Activated CD8-positive, alpha-beta memory T cell treated with anti-CD3 and anti-CD28 coated beads for 36 hours (primary cell): Measurements from ENCODE around the gene NBEAL1. TPM values are rescaled to one million over a fixed set of nuclear protein-coding genes. Genes with fewer than 3 reads are reported as not detected.
"Not testable (repeated sequence)": the region's sequence is repeated elsewhere in the genome, so short reads cannot be mapped to it uniquely, and the experiment has no call there.

Source experiments
- CTCF ChIA-PET: fragments of 350-600 bp; sonication (Branson Sonifier 250); formaldehyde crosslinking; loops from one replicate; lab custom pipeline; 2021; ENCODE audit warnings: antibody characterized with exemption; lab: Charles Lee
- POLR2A ChIA-PET: fragments of 350-600 bp; sonication (Branson Sonifier 250); formaldehyde crosslinking; loops from one replicate; lab custom pipeline; 2021; ENCODE audit warnings: antibody characterized with exemption; lab: Charles Lee
- total RNA-seq, 2 experiments: library from RNA; stranded (reverse); gene quantifications; one replicate each; pipeline ENCODE4 v1.2.3, GENCODE V29; 2021

Gene NBEAL1
- total RNA-seq, 2 experiments from 2014 or later, result 9.8 to 10.0 TPM

DNA sequence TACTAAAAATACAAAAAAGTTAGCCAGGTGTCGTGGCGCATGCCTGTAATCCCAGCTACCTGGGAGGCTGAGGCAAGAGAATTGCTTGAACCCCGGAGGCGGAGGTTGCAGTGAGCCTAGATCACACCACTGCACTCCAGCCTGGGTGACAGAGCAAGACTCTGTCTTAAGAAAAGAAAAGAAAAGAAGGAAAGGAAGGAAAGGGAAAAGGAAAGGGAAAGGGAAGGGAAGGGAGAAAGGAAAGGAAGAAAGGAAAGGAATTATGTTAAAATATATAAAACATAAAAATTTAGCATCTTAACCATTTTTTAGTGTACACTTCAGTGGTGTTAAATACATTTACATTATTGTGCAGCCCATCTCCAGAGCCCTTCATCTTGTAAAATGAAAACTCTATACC is 76.0 kb downstream of the NBEAL1 start:
- POLR2A ChIA-PET, result interaction anchor here (0.6 kb wide), 1 partner anchor 113 kb away, joined by 3 read pairs; no protein-coding TSS in a partner anchor
- CTCF ChIA-PET, result not testable (repeated sequence)

DNA sequence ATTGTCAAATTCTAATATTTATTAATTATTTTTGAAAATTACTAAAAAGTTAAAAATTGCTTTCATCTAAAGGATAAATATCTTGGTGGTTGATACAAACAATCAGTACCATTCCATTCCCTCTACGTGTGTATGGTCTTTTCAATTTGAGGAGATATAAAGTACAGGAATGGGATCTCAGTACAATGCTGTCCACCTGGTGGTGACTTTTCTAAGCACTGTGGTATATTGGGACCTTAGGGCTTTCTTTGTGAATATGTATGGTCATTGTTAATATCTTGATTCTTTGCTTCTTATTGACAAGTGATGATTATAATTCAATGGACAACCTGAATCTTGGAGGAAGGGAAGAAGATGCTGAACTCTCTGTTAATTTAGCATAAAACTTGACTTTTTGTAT is 83.1 kb downstream of the NBEAL1 start:
- CTCF ChIA-PET, result no interaction called here
- POLR2A ChIA-PET, result no interaction called here

DNA sequence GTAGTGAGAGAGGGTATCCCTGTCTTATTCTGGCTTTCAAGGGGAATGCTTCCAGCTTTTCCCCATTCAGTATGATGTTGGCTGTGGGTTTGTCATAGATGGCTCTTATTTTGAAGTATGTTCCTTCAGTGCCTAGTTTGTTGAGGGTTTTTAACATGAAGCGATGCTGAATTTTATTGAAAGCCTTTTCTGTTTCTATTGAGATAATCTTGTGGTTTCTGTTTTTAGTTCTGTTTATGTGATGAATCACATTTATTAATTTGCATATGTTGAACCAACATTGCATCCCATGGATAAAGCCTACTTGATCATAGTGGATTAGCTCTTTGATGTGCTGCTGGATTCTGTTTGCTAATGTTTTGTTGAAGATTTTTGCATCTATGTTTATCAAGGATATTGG is 87.7 kb downstream of the NBEAL1 start:
- POLR2A ChIA-PET, CTCF ChIA-PET: not testable (repeated sequence)

DNA sequence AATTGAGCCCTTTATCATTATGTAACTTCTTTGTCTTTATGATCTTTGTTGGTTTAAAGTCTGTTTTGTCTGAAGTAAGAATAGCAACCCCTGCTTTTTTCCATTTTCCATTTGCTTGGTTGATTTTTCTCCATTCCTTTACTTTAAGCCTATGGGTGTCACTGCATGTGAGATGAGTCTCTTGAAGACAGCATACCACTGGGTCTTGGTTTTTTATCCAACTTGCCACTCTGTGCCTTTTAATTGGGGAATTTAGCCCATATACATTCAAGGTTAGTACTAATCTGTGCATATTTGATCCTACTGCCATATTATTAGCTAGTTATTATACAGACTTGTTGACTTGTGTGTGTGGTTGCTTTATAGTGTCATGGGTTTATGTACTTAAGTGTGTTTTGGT is 89.6 kb downstream of the NBEAL1 start:
- CTCF ChIA-PET, result no interaction called here
- POLR2A ChIA-PET, result no interaction called here

DNA sequence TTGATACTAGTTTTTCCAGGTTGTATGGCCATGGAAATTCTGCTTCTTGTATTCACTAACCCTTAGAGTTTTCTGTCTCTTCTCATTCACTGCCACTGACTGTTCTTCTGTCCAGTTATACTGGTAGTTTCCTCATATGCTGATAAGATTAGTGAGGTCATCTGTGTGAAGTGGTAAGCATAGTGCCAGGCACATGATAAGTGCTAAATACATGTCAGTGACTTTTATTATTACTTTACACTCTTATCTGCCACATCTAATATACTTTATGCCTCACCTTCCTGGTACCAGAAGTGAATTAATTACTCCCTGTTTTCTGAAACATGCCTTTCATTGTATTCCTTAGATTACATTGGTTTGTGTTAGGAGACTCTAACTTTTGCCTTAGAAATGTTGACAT is 91.3 kb downstream of the NBEAL1 start:
- ChIA-PET POLR2A (no interaction called here), CTCF (no interaction called here)

DNA sequence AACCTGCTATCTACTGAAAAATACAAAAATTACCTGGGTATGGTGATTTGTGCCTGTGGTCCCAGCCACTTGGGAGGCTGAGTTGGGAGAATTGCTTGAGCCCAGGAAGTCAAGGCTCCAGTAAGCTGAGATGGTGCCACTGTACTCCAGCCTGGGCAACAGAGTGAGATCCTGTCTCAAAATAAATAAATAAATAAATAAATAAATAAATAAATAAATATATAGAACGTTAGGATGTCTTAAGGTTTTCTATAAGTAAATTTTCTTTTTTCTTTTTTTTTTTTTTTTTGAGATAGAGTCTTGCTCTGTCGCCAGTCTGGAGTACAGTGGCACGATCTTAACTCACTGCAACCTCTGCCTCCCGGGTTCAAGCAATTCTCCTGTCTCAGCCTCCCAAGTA is 95.8 kb downstream of the NBEAL1 start:
- CTCF ChIA-PET, result interaction anchor here (0.7 kb wide), 1 partner anchor 294 kb away, joined by 3 read pairs; no protein-coding TSS in a partner anchor
- POLR2A ChIA-PET, result not testable (repeated sequence)

DNA sequence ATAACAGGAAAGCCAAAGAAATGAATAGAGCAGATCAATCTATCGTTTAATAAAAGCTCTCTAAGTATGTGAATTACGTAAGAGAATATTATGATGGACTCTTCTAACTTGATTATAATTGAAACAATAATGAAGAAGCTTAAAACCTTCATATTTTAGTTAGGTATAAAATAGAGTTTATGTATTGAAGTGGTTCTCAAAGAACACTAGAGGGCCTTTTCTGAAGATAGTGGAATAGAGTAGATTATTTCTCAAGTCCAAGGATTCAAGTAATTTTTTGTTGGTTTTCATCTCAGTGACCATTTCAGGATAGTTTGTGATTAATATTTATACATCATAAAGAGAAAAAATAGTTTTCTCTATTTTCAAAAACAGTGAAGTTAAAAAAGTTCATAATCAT is 97.7 kb downstream of the NBEAL1 start:
- CTCF ChIA-PET, result no interaction called here
- POLR2A ChIA-PET, result no interaction called here

DNA sequence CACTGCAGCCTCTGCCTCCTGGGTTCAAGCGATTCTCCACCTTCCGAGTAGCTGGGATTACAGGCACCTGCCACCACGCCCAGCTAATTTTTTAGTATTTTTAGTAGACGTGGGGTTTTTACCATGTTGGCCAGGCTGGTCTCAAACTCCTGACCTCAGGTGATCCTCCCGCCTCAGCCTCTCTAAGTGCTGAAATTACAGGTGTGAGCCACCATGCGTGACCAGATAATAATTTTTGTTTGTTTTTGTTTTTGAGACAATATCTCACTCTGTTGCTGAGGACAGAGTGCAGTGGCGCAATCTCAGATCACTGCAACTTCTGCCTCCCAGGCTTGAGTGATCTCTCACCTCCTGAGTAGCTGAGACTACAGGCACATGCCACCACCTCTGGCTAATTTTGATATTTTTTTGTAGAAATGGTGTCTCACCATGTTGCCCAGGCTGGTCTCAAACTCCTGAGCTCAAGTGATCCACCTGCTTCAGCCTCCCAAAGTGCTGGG is 100.6 kb downstream of the NBEAL1 start:
- CTCF ChIA-PET, POLR2A ChIA-PET: not testable (repeated sequence)

DNA sequence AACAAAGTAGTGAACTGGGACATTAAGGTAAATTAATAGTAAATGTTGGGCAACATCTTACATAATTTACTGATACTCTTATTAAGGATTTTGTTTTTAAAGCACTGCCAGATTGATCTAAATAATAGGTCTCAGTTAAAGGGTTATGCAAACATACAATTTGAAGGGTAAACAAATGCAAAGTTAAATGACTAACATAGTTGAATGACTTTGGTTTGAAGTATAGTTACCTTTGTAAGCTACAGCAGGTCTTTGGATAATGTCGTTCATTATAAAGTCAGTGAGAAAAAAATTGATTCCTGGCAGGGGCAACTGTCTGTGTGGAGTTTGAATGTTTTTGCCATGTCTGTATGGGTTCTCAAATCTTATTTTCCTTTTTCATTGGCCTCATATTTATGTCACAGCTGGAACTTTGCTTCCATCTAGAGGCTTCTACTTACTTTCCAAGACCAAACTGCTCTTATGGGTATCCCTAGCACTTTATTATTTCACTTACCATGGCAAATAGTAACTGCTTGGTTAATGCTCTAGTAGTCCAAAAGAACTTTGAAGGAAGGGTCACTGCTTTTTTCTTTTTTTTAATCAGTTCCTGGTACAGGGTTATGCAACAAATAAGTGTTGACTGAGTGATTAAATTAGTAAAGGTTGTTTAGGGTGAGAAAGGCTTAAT is 107.8 kb downstream of the NBEAL1 start:
- CTCF ChIA-PET, result no interaction called here
- POLR2A ChIA-PET, result no interaction called here

DNA sequence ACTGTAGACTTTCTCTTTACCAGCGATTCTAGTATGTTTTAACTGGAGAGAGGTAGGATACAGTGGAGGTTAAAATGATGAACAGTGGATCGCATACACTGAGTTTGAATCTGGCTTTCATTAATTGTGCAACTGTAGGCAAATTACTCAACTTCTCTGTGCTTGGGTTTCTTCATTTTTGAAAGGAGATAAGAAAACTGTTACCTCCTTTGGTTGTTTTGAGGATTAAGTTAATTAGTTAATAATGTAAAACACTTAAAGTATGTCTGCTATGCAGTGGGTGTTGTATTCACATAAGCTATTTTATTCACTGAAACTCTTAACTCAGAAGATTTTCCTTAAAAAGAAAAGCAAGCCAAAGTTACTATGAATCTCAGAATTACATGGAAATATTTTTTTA is 112.3 kb downstream of the NBEAL1 start:
- ChIA-PET POLR2A (no interaction called here), CTCF (no interaction called here)

DNA sequence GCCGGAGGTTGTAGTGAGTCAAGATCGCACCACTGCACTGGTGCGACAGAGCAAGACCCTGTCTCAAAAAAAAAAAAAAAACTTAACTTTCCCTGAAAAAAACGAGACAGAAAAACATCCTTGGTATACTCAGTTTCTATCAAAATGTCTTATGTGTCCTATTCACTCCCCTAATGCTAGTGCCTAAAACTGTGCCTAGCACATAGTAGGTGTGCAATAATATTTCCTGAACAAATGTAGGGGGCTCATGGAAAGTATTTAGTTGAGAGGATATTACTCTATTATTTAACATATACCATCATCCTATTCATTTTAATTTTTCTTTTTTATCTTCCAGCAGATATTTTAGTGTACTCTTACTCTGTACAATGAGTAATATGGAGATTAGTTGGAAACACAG is 120.4 kb downstream of the NBEAL1 start:
- POLR2A ChIA-PET, result no interaction called here
- CTCF ChIA-PET, result interaction anchor here (0.7 kb wide), 1 partner anchor 428 kb away, joined by 3 read pairs; no protein-coding TSS in a partner anchor

DNA sequence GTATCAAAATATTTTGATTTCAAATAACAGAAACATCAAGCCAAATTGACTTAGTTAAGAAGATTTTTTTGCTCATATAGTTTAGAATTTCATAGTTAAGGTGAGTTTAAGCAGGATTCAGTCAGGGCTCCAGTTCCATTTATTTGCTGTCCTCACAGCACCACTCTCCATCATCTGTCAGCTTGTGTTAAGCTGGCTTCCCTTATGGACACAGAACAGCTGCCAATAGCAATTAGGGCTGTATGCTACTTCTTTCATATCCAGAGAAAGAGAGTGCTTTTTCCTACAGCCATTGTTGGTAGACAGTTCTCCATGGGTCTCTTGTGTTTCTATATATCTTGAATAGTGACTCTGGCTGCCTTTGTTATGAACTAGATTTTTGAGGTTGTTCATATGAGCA is 128.7 kb downstream of the NBEAL1 start:
- CTCF ChIA-PET, result no interaction called here
- POLR2A ChIA-PET, result no interaction called here

DNA sequence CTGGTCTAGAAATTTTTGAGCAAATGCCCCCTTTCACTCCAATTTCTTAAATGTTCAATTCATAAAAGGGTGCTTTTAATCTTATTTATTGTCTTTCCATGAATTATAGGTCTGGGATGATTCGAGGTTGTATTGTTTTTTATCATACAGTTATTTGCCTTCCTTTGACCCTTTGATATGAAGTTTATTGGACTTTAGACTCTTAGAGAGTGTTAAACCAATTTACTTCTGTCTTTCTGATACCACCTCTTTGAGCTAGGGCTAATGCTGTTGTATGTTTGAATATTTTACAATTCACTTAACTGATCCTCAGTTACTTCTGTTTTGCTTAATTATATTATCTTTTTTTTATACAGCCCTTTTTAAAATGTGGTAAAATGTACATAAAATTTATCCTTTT is 134.5 kb downstream of the NBEAL1 start:
- POLR2A ChIA-PET, result no interaction called here

DNA sequence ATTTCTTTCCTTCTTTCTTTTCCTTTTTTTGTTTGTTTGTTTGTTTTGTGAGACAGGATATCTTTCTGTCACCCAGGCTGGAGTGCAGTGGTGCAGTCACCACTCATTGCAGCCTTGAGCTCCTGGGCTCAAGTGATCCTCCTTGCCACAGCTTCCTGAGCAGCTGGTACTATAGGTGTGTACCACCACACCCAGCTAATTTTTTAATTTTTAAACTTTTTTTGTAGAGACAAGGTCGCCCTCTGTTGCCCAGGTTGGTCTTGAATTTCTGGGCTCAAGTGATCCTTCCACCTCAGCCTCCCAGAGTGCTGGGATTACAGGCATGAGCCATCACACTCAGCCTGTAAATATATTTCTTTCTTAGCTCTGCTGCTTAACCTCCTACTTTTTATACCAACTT is 140.7 kb downstream of the NBEAL1 start:
- POLR2A ChIA-PET, result no interaction called here
- CTCF ChIA-PET, result no interaction called here

More for the DNA sequence above, 134.5 kb downstream of the NBEAL1 start:
- CTCF ChIA-PET, result no interaction called here

DNA sequence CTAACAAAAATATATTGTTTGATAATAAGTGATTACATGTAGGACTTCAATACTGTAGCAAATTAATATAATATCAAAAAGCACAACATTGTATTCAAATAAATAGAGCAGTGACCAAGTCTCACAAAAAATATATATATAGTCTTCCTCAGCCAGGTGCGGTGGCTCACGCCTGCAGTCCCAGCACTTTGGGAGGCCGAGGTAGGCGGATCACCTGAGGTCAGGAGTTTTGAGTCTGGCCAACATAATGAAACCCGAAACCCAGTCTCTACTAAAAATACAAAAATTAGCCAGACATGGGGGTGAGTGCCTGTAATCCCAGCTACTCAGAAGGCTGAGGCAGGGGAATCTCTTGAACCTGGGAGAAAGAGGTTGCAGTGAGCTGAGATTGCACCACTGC is 148.0 kb downstream of the NBEAL1 start:
- CTCF ChIA-PET, POLR2A ChIA-PET: not testable (repeated sequence)

DNA sequence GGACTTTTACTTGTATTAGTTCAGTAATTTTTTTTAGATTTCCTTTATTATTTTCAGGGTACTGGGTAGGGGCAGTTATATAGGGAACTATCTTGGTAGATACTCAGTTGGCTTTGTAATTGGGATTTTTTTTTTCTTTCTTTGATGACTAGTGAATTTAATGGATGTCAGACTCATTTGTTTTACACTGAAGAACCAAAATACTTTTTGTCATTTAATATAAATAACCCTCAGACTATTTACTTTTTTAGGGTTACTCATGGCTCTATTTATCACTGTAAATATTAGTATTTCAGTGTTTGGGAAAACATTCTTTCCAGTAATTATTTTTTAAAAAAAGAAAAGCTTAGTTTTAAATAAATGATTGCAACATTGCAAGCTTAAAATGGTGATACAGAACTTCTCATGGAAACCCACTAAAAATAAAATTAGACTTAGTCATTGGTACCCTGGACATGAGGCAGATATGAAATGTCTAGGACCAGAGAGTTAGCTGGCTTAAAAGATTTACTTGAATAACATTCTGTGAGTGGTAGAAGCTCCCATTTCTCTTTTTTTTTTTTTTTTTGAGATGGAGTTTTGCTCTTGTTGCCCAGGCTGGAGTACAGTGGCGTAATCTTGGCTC is 149.7 kb downstream of the NBEAL1 start:
- ChIA-PET CTCF (interaction anchor here (0.6 to 0.7 kb wide), 2 partner anchors 20 to 362 kb away, joined by 3 to 5 read pairs; no protein-coding TSS in a partner anchor), POLR2A (interaction anchor here (0.6 kb wide), 1 partner anchor 141 kb away, joined by 5 read pairs; no protein-coding TSS in a partner anchor)

DNA sequence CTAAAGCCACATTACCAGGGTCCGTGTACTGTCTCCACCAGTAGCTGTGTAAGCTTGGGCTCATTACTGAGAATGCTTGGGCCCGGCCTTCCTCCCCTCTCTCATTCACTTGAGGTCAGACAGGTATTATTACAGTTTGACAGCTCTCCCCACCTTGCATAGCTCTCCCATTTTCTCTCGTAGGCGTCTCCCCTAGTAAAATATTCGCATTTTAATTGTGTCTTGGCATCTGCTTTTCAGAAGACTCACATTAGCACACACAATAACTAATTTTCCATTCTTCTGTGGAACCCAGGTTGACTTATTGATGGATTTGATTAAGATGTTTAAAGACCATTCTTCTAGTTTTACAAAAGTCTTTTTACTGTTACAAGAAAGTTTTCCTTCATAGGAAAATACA is 153.1 kb downstream of the NBEAL1 start:
- ChIA-PET CTCF (no interaction called here), POLR2A (no interaction called here)

DNA sequence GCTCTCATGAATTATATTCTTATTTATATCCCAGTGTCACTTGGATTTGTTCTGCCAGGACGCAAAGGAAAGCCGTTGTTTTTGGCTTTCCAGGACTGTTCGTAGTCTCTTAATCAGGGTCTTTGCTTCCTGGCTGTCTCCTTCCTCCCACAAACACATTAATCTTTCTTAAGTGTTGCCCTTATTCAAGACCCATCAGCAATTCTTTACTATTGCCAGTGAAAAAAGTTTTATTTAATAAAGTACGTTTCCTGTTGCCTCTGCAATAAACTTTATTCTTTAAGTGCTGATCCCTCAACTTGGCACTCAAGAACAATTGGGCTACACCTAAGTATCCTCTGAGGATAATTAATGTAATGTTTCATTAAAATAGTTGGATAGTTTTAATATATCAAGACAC is 155.8 kb downstream of the NBEAL1 start:
- ChIA-PET POLR2A (no interaction called here), CTCF (no interaction called here)

DNA sequence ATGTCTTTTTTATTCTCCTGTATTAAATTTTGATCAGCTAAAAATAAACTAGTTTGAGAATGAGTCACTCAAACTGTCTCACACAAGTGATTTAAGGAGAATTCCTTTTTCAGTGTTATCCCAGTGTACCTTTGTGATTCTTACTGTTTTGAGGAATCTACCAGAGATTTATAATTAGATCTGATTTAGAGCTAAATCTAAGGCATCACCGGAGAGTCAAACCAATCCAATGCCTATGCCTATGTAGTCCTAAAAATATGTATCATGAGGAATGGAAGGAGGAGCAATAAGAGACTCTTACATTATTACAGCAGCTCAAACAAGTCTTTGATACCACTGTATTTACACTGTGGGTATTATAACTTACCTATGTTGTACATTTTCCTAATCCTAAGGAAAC is 160.7 kb downstream of the NBEAL1 start:
- ChIA-PET CTCF (no interaction called here), POLR2A (interaction anchor here (0.6 kb wide), 1 partner anchor 39 kb away, joined by 4 read pairs; no protein-coding TSS in a partner anchor)

DNA sequence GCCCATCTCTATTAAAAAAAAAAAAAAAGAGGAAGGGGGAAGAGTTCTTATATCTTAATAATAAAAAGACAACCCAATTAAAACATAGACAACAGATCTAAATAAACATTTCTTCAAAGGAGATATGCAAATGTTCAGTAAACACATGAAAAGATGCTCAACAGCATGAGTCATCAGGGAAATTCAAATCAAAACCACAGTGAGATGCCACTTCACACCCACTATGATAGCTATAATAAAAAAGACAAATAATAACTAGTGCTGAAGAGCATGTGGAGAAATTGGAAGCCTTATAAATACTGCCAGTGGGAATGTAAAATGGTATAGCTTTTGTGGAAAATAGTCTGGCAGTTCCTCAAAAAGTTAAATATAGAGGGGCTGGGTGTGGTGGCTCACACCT is 162.7 kb downstream of the NBEAL1 start:
- ChIA-PET POLR2A (interaction anchor here (0.7 kb wide), 1 partner anchor 512 kb away, joined by 5 read pairs; no protein-coding TSS in a partner anchor), CTCF (no interaction called here)

DNA sequence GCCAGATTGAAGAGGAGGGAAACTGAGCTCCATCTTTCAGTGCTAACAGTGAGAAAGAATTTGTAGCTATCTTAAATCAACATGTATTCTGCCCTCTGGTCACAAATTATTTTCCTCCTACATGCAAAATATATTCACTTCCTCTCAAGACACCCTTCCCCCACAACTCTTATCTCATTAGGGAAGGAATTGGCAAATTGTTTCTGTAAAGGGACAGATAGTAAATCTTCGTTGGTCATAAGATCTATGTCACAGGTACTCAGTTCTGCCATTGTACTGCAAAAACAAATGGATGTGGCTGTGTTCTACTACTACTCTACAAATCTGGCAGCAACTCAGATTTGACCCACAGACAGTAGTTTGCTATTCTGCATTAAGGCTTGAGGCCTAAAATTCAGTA is 171.2 kb downstream of the NBEAL1 start:
- ChIA-PET POLR2A (interaction anchor here (0.5 kb wide), 1 partner anchor 67 kb away, joined by 4 read pairs; no protein-coding TSS in a partner anchor), CTCF (no interaction called here)
